GM19467 (cell line): Measurements from ENCODE around the gene URM1.
A peak's percentile ranks its signal among the peaks of the same experiment; 100 is the strongest.
"Not testable (repeated sequence)": the region's sequence is repeated elsewhere in the genome, so short reads cannot be mapped to it uniquely, and the experiment has no call there.

Source experiments
- ATAC-seq: cut with Tn5 transposase; IDR thresholded peaks from one replicate; pipeline ENCODE4 v1.9.1; 2021; ENCODE audit warnings: mild to moderate bottlenecking, moderate library complexity; ENCODE audit not compliant: unreplicated experiment

URM1 gene

DNA sequence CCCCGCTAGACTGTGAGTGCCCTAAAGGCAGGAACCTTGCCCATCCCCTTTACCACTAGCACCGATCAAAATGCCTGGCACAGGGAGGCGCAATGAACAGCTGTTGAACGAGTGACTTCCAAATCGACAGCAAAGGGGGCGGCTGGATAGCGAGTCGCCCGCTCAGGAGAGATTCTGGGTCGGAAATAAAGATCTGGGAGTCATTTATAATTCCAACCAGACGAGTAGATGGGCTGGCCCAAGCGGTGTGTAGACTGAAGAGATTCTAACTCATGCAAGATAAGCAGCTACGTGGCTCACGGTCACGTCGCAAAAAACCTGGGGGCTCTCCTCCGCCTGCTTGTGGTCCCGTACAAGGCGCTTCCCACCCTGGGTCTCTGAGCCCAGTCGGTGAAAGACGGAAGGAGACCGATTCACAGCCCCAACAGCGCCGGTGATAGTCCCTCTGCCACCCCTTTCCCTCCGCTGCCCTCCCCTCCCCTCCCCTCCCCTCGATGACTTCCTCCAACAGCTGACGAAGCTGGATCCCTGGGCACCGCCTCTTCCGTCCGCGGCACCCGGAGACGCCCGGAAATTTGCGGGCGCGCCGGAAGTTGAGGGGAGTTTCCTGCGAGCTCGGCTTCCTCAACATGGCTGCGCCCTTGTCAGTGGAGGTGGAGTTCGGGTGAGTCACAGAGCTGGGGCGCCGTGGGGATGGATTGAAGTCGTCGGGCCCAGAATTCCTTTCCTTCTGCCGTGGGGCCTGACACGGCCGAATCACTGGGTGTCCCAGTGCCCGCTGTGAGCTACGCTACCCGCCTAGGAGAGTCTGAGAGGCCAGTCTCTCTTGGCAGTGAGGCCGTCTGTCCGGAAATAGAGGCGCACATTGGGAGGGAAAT lies at the start of gene URM1:
Gene URM1 (plus strand): TSS at position 623 of the 878 bp plus-strand sequence. CDS start 7 bp downstream, at position 630.
- ATAC-seq = peak; percentile 89

DNA sequence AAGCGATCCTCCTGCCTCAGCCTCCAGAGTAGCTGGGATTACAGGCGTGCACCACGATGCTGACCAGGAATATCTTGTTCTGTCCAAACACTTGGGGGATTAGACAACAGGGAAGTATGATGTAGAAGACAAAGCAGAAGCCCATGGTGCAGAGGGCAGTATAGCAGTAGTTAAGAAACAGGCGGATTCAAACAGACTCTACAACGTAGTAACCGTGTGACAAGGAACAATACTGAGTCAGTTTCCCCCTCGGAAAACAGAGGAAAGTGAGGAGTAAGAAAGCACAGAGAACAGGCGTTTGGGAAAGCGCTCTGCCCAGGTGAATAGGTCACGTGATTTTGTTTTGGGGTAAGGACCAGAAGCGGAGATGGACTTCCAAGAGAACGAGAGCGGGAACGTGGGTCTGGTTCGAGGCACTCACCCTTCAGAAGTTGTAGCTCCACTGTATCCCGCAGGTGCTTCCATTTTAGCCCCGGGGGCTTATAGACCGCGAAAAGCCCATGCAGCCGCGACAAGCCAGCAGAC lies 49.2 kb upstream of the URM1 start:
- peak; percentile 17 for ATAC-seq

DNA sequence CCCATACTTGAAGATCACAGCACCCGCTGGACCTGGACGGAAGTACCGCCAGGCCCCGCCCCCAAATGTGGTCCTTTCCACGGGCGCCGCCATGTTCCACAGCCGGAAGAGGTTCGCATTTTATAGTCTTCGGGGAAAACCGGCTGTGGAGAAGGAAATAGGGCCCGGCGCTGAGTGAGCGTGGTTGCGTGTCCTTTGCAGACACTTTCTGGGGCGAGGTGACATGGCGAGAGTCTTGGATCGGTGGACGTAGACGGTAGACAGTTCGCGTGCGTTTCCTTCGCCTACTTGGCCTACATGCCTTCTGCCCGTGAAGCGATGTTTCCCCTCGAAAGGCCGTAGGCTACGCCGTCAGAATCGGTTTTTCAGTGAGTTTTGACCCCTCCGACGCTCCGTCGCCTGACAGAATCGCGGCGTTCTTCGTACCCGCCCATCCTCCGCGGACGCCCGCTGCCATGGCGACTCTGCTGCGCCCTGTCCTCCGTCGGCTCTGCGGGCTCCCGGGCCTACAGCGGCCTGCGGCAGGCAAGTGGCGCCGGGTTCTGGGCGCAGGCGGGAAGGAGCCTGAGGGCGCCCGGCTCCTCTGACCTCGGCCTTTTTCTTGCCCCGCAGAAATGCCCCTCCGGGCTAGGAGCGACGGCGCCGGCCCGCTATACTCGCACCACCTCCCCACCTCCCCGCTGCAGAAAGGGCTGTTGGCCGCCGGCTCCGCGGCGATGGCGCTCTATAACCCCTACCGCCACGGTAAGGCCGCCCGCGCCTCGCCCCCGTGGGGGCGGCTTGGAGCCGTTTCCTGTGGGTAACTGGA lies 48.6 kb upstream of the URM1 start, which contains the start of the genes COQ4 and TRUB2:
Gene COQ4 (plus strand): TSS at position 436 of the 808 bp plus-strand sequence. CDS start 20 bp downstream, at position 456.
Gene TRUB2 (minus strand): TSS at position 44 of the 808 bp plus-strand sequence. CDS start 39 bp downstream, at position 5.
- peak; percentile 72 for ATAC-seq

DNA sequence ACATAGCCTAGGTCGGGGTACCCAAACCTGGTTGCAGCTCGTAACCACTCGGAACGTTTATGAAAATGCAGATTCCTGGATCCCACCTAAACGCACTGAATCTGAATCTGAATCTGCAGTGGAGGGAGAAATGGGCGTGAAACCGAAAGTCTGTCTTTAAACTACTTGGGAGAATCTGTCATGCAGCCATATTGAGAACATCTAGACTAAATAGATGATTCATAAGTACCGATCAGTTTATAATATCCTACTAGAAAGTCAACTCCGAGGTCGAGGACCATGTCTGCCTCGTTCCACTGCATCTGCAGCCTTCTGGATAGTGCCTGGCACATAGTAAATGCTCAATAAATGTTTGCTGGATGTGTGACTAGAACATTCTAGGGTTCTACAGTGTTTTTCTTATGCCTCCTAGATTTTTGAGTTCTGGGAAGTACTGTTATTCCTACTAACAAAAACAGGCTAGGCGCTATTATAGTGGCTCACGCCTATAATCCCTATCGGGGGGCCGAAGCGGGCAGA lies 47.9 kb upstream of the URM1 start:
- peak; percentile 13 for ATAC-seq

DNA sequence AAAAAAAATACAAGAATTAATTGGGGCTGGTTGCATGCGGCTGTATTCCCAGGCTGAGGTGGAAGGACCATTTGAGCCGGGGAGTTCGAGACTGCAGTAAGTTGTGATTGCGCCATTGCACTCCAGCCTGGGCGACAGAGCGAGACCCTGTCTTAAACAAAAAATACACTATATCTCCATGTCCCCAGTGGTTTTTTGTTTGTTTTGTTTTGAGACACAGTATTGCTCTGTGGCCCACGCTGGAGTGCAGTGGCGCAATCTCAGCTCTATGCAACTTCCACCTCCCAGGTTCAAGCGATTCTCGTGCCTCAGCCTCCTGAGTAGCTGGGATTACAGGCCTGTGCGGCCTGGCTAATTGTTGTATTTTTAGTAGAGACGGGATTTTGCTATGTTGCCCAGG lies 47.4 kb upstream of the URM1 start:
- ATAC-seq = no peak

DNA sequence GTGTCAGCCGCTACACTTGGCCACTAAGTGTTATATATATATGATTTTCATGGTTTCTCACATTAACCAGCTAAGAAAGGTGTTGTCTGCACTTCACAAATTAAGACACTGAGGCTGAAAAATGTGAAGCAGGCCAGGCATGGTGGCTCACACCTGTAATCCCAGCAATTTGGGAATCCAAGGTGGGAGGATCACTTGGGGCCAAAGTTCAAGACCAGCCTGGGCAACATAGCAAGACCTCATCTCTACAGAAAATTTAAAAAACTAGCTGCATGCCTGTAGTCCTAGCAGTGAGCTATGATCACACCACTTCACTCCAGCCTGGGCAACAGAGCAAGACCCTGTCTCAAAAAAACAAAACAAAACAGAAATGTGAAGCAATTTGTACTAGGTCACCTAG lies 46.8 kb upstream of the URM1 start:
- no peak for ATAC-seq

DNA sequence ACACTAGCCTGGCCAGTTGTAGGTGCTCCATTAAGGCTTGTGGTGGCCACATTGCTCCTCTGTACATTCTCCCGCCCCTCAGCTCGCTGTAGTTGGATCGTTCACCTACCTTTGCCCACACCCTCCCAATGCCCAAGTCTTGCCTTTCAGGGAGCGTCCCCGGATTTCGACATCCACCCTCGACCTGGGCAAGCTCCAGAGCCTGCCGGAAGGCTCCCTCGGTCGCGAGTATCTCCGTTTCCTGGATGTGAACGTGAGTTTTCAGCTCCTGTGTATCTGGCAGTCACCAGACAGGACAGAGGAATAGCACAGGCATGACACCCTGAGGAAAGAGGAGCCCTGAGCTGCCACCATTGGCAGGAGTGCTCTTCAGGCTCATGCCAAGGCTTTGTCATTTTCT lies 45.5 kb upstream of the URM1 start:
- no peak for ATAC-seq

DNA sequence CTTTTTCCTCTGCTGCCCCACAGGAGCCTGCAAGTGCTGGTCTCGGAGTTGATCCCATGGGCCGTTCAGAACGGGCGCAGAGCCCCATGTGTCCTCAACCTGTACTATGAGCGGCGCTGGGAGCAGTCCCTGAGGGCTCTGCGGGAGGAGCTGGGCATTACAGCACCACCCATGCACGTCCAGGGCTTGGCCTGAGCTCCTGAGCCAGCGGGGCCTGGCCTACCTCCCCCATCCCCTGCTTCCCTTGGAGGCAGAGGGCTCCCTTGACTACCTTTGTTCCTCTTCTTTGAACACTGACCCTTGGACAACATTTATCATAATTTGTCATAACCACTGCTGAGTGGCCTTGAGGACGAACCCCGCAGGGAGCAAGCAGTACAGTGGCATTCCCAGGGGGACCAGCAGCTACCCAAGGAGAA lies 37.7 kb upstream of the URM1 start:
- ATAC-seq = no peak

DNA sequence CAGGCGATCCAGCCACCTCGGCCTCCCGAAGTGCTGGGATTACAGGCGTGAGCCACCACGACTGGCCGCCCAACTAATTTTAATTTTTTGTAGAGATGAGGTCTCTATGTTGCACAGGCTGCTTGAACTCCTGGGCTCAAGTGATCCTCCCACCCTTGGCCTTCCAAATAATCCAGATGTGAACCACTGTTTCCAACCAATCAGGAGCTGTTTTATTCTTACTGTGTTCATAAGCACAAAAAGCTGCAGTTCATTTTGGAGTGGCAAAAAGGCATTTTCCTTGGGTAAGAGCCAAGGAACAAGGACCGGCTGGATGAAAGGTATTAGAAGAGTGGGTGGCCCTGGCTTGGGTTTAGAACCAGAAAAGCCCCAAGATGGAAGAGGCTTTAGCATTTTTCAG lies 36.0 kb upstream of the URM1 start:
- ATAC-seq = no peak

DNA sequence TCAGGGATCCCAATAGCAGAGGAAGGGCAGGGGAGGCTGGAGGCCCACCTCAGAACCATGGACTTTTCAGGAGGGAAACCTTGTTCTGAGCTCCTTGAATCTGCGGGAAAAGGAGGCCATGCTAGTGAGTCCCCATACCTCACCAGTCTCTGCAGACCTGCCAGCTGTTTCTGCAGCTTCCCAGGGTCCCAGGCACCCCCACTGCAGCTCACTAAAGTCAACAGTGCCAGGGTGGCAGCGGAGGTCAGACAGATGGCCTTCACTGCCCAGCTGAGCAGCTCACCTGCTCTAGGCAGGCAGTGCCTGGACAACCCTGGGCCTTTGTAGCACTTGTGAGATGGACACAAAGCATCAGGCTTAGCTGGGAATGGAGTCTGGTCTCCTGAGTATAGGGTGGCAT lies 35.3 kb upstream of the URM1 start:
- ATAC-seq = no peak

DNA sequence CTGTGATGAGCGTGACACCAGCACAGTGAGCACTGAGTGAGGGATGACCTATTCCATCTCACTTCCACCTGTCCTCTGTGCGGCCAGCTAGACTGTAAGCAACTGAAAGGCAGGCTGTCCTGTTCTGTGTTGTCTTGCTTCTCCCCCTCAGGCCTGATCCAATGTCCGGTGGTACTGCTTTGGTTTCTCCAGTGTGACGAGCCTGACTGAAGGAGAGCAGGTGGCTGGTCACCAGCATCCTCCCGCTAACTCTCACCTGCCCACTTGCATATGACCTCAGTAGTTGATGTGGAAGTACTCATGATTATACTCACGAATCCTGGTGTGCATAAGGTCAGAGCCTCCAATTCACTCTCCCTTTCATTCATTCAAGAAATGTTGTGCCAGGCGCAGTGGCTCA lies 33.2 kb upstream of the URM1 start:
- ATAC-seq = no peak

DNA sequence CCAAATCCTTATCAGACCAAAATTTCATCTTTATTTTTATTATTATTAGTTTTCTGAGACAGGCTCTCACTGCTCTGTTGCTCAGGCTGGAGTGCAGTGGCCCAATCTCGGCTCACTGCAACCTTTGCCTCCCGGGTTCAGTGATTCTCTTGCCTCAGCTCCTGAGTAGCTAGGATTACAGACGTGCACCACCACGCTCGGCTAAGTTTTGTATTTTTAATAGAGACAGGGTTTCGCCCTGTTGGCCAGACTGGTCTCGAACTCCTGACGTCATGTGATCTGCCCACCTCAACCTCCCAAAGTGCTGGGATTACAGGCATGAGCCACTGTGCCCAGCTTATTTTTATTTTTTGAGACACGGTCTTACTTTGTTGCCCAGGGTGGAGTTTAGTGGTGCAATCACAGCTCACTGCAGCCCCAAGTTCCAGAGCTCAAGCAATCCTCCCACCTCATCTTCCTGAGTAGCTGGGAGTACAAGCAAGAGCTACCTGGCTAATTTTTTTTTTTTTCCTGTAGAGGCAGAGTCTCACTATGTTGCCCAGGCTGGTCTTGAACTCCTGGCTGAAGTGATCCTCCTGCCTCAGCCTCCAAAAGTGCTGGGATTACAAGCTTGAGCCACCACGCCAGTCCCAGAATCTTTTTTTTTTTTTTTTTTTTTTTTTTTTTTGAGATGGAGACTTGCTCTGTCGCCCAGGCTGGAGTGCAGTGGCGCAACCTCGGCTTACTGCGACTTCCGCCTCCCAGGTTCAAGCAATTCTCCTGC lies 32.1 kb upstream of the URM1 start:
- ATAC-seq = not testable (repeated sequence)

DNA sequence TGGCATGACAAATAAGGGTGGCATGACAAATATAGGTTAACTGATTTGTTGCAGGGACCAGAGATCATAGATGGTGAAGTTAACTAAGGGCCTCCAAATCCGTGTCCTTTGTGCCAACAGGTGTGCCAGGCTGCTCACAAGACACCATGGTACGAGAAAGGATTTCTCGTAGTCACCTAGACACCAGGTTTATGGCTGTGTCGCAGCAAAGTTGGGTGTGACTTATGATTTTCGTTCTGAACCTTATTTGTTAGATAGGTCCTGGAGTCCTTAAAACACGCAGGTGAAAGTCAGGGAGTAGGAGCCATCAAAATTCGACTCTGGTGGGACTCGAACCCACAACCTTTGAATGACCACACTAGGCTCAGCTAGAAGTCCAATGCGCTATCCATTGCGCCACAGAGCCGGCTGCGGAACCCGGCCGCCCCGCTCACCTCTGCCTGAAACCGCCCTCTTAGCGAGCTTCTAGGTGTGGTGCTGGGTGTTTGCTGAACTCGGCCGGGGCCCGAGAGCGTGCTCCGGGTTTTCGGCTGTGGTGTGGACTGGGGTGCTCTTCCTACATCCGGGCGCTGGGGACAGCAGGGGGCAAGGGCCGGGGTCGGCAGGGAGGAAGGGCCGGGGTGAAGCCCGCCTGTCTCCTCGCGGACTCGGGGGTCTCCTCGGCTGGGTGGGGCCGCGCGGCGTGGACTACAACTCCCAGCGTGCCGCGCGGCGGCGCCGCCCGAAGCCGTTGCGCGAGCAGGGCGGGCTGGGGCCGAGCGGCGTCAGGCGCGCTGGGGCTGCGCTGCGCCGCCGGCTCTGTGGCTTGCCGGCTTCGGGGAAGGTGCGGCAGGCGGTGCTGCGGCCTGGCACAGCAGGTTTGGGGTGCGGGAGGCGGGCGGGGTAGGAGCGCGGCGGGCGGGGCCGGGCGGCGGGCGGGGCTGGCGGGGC lies 31.1 kb upstream of the URM1 start, which contains the start of gene SLC27A4:
Gene SLC27A4 (plus strand): TSS at position 767 of the 930 bp plus-strand sequence. CDS start 2,606 bp downstream, outside the sequence.
- no peak for ATAC-seq

DNA sequence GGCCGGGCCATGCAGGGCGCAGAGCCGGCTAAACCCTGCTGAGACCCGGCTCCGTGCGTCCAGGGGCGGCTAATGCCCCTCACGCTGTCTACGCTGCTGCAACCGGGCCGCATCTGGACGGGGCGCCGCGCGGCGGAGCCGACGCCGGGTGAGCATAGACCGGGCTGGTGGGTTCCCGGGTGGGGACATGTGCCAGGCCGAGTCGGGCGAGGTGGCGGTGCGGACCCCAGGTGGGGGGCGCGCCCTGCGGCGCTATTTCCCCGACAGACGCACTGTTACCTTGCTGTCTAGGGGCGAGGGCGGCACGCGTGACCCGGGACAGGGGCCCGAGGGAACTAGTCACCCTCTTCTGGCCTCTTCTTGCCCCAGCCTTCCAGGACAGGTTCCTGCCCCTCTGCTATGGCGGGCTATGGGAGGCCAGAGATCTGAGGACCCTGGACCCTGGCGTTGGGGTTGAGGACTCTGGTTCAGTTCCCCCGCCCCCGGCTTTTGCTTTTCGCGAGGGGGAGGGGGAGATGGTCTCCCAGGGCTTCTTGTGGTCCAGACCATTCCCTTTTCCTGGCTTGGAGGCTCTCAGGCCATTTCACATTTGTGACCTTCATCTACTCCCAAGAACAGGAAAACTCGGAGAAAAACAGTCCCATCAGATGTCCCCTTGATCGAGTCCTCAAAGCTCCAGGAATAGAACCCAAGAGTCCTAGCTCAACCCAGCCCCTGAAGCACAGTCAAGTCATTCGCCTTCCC lies 30.3 kb upstream of the URM1 start:
- no peak for ATAC-seq

DNA sequence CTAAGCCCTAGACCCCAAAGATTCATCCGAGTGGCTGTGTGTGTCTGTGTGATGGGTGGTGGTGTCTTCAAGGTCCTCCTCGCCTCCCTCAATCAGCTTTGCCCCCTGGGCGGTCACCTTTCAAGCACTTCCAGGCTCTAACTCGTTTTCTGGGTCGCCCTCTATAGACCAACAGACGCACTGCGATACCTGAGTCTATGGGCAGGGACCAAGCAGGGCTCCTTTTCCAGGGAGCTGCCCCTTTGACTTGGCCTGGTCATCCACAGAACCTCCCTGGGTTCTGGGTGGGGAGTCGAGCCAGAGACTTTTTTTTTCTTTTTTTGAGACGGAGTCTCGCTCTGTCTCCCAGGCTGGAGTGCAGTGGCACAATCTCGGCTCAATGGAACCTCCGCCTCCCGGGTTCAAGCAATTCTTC lies 29.7 kb upstream of the URM1 start:
- ATAC-seq = peak; percentile 48

DNA sequence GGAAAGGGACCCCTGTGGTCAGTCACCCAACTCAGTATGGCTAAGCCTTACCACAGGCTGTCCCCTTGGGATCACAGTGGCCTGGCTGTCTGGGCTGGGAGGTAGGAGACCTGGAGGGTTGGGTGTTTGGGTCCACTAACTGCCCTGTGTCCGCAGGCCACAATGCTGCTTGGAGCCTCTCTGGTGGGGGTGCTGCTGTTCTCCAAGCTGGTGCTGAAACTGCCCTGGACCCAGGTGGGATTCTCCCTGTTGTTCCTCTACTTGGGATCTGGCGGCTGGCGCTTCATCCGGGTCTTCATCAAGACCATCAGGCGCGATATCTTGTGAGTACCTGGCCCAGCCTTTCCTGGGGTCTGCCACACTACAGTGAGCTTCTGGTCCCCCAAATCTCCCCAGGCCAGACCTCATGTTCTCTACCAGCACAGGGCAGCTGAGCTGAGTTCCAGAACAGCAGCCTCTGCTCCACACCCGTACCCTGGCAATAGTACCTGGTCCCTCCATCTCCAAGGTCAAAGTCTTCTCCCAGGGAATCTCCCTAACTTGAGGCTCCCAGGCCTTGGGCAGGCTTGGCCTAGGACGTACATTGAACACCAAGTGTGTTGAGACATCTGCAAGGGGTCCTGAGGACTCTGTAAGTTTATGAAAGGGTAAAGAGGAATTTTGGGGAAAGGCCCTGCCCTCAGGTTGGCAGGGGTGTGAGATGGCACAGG lies 28.0 kb upstream of the URM1 start:
- no peak for ATAC-seq

DNA sequence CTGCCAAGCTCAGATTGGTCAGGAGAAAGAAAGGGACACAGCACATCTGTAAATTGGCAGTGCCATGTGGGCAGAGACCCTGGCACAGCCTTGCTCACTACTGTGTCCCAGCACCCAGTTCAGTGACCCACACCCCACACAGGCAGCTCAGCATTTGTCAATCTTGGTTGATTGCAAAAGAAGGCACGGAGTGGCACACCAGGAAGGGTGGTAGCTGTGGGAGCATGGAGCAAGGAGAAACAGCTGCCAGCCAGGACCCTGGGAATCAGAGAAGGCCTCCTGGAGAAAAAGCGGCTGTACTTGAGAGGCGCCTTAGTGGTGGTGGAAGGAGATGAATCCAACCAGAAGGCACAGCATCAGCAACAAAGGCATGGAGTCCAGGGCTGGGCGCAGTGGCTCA lies 27.3 kb upstream of the URM1 start:
- ATAC-seq = no peak
